K562 (cell line): ENCODE results near the gene ZER1. TPM values are rescaled to one million over a fixed set of nuclear protein-coding genes. Genes with fewer than 3 reads are reported as not detected.

Experiments used
- BACH1 ChIP-seq: fragments of 200-800 bp; sonication (Bioruptor generic); IDR thresholded peaks from 2 replicates; pipeline ENCODE4 v1.6.1; 2016; ENCODE audit warnings: missing genetic modification characterization, missing compliant biosample characterization
- CBFA2T3 ChIP-seq: fragments of 450-650 bp; IDR thresholded peaks from 2 replicates; pipeline ENCODE4 v1.6.1; 2017
- CHD4 ChIP-seq: fragments of 200-600 bp; sonication (generic); IDR thresholded peaks from 3 replicates; pipeline ENCODE4 v1.6.1; 2012; ENCODE audit warnings: low read depth, mild to moderate bottlenecking, mixed read lengths, low read length, inconsistent platforms; ENCODE audit not compliant: insufficient read depth, insufficient replicate concordance, poor library complexity, severe bottlenecking
- CREB1 ChIP-seq, 2 experiments: sonication (generic) in 1 of 2; formaldehyde crosslinking in 1 of 2; IDR thresholded peaks; 2 replicates each; pipeline versions ENCODE4 v1.6.1 to v1.8.0; 2012 to 2022; ENCODE audit warnings: inconsistent platforms in 1 of 2, mild to moderate bottlenecking in 1 of 2, missing genetic modification reagents in 1 of 2, moderate library complexity in 1 of 2
- ESRRB ChIP-seq: fragments of 250-450 bp; sonication (Bioruptor Pico); IDR thresholded peaks from 2 replicates; pipeline ENCODE4 v1.5.0; 2020; ENCODE audit warnings: mild to moderate bottlenecking, moderate library complexity, borderline replicate concordance
- HCFC1 ChIP-seq: IDR thresholded peaks from 2 replicates; pipeline ENCODE4 v1.6.1; 2012; ENCODE audit warnings: low read depth, low read length, improper control_type of control experiment
- IFI16 ChIP-seq: fragments of 250-450 bp; sonication (Bioruptor Pico); IDR thresholded peaks from 2 replicates; pipeline ENCODE4 v2.1.2; 2022; ENCODE audit warnings: mild to moderate bottlenecking, inconsistent platforms
- JUND ChIP-seq, 2 experiments: IDR thresholded peaks; 2 replicates in 1 of 2; 3 replicates in 1 of 2; pipeline ENCODE4 v1.6.1; 2011; ENCODE audit warnings: borderline replicate concordance in 2 of 2, low read depth in 2 of 2, low read length in 2 of 2, improper control_type of control experiment in 1 of 2, missing biosample characterization in 1 of 2, missing genetic modification characterization in 1 of 2, missing genetic modification reagents in 1 of 2
- MYBL2 ChIP-seq, 2 experiments: fragments of 450-650 bp in 1 of 2; sonication (generic) in 1 of 2; formaldehyde crosslinking in 1 of 2; IDR thresholded peaks; 2 replicates each; pipeline versions ENCODE4 v1.6.1 to v1.8.1; 2017 to 2022; ENCODE audit warnings: borderline replicate concordance in 1 of 2, inconsistent platforms in 1 of 2, low read depth in 1 of 2, mild to moderate bottlenecking in 1 of 2, missing genetic modification reagents in 1 of 2, moderate library complexity in 1 of 2
- POLR3A ChIP-seq: IDR thresholded peaks from 2 replicates; pipeline ENCODE4 v1.6.1; 2011; ENCODE audit warnings: borderline replicate concordance, mild to moderate bottlenecking, moderate library complexity; ENCODE audit not compliant: insufficient read length, insufficient read depth; ENCODE audit errors: extremely low read depth
- RBFOX2 ChIP-seq: fragments of 200-400 bp; formaldehyde crosslinking; IDR thresholded peaks from 2 replicates; pipeline ENCODE4 v1.6.1; 2017; ENCODE audit warnings: low read depth, mild to moderate bottlenecking, low read length, moderate library complexity
- RBM22 ChIP-seq: fragments of 200-400 bp; formaldehyde crosslinking; IDR thresholded peaks from 2 replicates; pipeline ENCODE4 v1.6.1; 2018; ENCODE audit warnings: low read length, low read depth; ENCODE audit not compliant: poor library complexity, severe bottlenecking
- RBM34 ChIP-seq: fragments of 200-400 bp; formaldehyde crosslinking; IDR thresholded peaks from 2 replicates; pipeline ENCODE4 v1.6.1; 2018; ENCODE audit warnings: low read length, borderline replicate concordance; ENCODE audit not compliant: insufficient read depth
- TBP ChIP-seq: optimal IDR thresholded peaks from 2 replicates; pipeline ENCODE3; 2011; ENCODE audit warnings: low read depth, low read length, improper control_type of control experiment
- TCFL5 ChIP-seq: fragments of 250-450 bp; sonication (Bioruptor Pico); conservative IDR thresholded peaks from 2 replicates; pipeline ENCODE4 v1.6.1; 2021; ENCODE audit warnings: mild to moderate bottlenecking, moderate library complexity, matching md5 sums
- TEAD4 ChIP-seq, 2 experiments: sonication (generic) in 1 of 2; formaldehyde crosslinking in 1 of 2; IDR thresholded peaks; 2 replicates each; pipeline versions ENCODE4 v1.6.1 to v1.8.0; 2012 to 2022; ENCODE audit warnings: borderline replicate concordance in 1 of 2, inconsistent platforms in 1 of 2, low read length in 1 of 2, mild to moderate bottlenecking in 1 of 2, missing genetic modification reagents in 1 of 2
- YBX1 ChIP-seq: fragments of 450-650 bp; IDR thresholded peaks from 2 replicates; pipeline ENCODE4 v1.7.1; 2016; ENCODE audit warnings: mild to moderate bottlenecking
- ZNF551 ChIP-seq: fragments of 250-450 bp; sonication (Bioruptor Pico); IDR thresholded peaks from 2 replicates; pipeline ENCODE4 v1.5.0; 2021; ENCODE audit warnings: mild to moderate bottlenecking, moderate library complexity
- polyA plus RNA-seq, 8 experiments: library from polyadenylated mRNA; depleted of rRNA in 4 of 8; stranded (reverse) in 5 of 8; unstranded in 3 of 8; fragments of >200 nt; fragmentation: Nextera tagmentation in 2 of 8; fragmentation: Illumina TruSeq in 1 of 8; extraction: Ambion mirVana in 2 of 8; extraction: Trizol in 1 of 8; gene quantifications; 2 replicates each; pipeline versions ENCODE4 v1.2.1 to v1.2.3, GENCODE V29; 2011 to 2014; ENCODE audit warnings: inconsistent platforms in 1 of 8, missing spikeins in 1 of 8
- total RNA-seq, 7 experiments: library from RNA; depleted of rRNA in 6 of 7; stranded (reverse); fragments of >200 nt in 6 of 7; fragmentation: Illumina TruSeq in 2 of 7; extraction: Trizol in 2 of 7; gene quantifications; 2 replicates each; pipeline versions ENCODE4 v1.2.1 to v1.2.3, GENCODE V29; 2011 to 2021; ENCODE audit warnings: low replicate concordance in 1 of 7
- TF ChIP-seq, protein P1 (sequence below): sonication (generic); formaldehyde crosslinking; IDR thresholded peaks from 2 replicates; pipeline ENCODE4 v1.8.0; 2022; ENCODE audit warnings: missing genetic modification reagents, mild to moderate bottlenecking, moderate library complexity, borderline replicate concordance
- TF ChIP-seq, protein P2 (sequence below): fragments of 250-450 bp; sonication (Bioruptor Pico); IDR thresholded peaks from 2 replicates; pipeline ENCODE4 v1.5.0; 2022; ENCODE audit warnings: mild to moderate bottlenecking

ZER1 gene
- total and polyA plus RNA-seq, 9 of the 15 experiments (the other 6 are each of a cell fraction or from before 2014, with no cell fraction given) = 0.07 to 10.7 (median 6.2) TPM

DNA sequence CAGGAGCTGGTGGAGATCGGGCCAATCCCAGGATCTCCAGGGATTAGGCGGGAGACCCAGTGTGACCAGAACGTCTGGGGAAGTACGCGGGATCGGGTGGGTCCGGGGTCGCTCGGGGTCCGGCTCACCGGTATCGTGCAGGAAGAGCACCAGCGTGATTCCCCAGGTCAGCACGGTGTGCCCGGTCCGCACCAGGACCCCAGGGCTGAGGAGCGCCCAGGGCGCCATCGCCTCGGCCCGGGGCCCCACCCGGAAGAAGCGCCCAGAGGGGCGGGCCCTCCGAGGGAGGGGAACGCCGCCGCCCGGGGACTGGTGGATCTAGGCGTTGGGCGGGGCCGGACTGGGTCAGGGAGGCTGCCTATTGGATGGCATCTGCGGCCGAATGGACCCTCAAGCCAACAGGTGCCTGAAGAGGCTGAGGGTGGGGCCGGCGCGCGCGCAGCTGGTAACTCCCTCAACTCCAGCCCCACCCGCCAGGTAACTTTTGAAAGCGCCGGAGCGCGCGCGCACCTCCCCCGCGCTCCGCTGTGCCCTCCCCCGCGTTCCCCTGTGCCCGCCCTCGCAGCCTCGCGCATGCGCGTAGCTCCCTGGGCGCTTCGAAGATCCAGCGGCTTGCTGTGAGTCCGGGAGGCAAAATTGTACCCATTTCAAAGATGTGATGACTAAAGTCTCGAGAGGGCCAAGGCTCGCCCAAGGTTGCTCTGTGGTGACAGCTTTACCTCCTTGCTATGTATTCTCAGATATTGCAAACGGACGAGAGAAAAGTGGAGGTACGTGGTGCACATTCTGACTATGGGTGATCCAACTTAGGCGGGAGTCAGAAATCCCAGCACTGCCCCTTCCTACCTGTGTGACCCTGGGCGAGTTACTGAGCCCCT lies 47.6 kb downstream of the ZER1 start, which contains the start of gene ZDHHC12 (continued):
- TF ChIP-seq CREB1 (IDR thresholded peaks at IDR 0.05) = no peak
- peak; percentile 43 for TF ChIP-seq CREB1 (CRISPR knock-in tag; IDR thresholded peaks at IDR 0.05)
- TF ChIP-seq POLR3A = no peak
- TF ChIP-seq CHD4 = peak; percentile 99
- no peak for TF ChIP-seq BACH1
- peak; percentile 10 for TF ChIP-seq CBFA2T3
- TF ChIP-seq TEAD4 (IDR thresholded peaks at IDR 0.05; ENCODE audit: low read length) = peak; percentile 27; the same call in 1 of the 2 replicates
- no peak for TF ChIP-seq TEAD4 (CRISPR knock-in tag; IDR thresholded peaks at IDR 0.05; ENCODE audit: borderline replicate concordance)
- TF ChIP-seq IFI16 (CRISPR knock-in tag) = no peak
- peak; percentile 57 for TF ChIP-seq TBP
- peak; percentile 26 for TF ChIP-seq JUND (IDR thresholded peaks at IDR 0.05; ENCODE audit: borderline replicate concordance, low read depth, low read length)
- TF ChIP-seq JUND (tag; IDR thresholded peaks at IDR 0.05; ENCODE audit: borderline replicate concordance, low read depth, low read length) = peak; percentile 13; the same call in 2 of the 3 replicates
- TF ChIP-seq HCFC1 = peak; percentile 12; the same call in 1 of the 2 replicates
- TF ChIP-seq ZNF551 (CRISPR knock-in tag) = no peak
- TF ChIP-seq TCFL5 = no peak
- no peak; the same call in 1 of the 2 replicates for TF ChIP-seq MYBL2 (IDR thresholded peaks at IDR 0.05; ENCODE audit: low read depth)
- no peak for TF ChIP-seq MYBL2 (CRISPR knock-in tag; IDR thresholded peaks at IDR 0.05; ENCODE audit: borderline replicate concordance)
- TF ChIP-seq, protein P1, sequence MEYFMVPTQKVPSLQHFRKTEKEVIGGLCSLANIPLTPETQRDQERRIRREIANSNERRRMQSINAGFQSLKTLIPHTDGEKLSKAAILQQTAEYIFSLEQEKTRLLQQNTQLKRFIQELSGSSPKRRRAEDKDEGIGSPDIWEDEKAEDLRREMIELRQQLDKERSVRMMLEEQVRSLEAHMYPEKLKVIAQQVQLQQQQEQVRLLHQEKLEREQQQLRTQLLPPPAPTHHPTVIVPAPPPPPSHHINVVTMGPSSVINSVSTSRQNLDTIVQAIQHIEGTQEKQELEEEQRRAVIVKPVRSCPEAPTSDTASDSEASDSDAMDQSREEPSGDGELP (CRISPR knock-in tag) = peak; percentile 95
- peak; percentile 19 for TF ChIP-seq RBM22
- TF ChIP-seq YBX1 = no peak
- TF ChIP-seq RBFOX2 = peak; percentile 88
- TF ChIP-seq, protein P2, sequence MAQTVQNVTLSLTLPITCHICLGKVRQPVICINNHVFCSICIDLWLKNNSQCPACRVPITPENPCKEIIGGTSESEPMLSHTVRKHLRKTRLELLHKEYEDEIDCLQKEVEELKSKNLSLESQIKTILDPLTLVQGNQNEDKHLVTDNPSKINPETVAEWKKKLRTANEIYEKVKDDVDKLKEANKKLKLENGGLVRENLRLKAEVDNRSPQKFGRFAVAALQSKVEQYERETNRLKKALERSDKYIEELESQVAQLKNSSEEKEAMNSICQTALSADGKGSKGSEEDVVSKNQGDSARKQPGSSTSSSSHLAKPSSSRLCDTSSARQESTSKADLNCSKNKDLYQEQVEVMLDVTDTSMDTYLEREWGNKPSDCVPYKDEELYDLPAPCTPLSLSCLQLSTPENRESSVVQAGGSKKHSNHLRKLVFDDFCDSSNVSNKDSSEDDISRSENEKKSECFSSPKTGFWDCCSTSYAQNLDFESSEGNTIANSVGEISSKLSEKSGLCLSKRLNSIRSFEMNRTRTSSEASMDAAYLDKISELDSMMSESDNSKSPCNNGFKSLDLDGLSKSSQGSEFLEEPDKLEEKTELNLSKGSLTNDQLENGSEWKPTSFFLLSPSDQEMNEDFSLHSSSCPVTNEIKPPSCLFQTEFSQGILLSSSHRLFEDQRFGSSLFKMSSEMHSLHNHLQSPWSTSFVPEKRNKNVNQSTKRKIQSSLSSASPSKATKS (CRISPR knock-in tag) = no peak
- 0 out of 2 replicates have a peak, but pooled peaks have one; percentile 12 for TF ChIP-seq ESRRB (CRISPR knock-in tag)
- peak; percentile 43; the same call in 1 of the 2 replicates for TF ChIP-seq RBM34
